ENCODE results near the gene CCDC171.

The CCDC171 gene

DNA sequence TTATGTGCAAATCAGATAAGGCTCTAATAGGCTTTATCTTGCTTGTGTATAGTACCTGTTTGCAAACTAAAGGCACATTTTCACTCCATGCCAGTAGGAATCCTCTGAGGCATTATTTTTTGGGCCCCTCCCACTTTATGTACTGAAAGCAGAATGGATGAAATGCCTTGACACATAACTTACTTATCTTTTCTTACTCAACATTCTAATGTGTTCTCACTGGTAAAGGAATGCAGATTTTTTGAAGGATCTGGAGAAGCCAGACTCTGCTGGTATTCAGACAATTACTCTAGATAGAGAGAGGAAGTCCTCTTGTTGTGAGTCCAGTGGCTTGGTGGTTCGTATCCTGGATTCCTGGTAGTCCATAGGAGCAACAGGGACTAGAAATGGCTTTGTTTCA is 336.7 kb downstream of the CCDC171 start:
- DNase-seq (ENCODE audit: low read depth), result no peak
- TF ChIP-seq, protein P1, sequence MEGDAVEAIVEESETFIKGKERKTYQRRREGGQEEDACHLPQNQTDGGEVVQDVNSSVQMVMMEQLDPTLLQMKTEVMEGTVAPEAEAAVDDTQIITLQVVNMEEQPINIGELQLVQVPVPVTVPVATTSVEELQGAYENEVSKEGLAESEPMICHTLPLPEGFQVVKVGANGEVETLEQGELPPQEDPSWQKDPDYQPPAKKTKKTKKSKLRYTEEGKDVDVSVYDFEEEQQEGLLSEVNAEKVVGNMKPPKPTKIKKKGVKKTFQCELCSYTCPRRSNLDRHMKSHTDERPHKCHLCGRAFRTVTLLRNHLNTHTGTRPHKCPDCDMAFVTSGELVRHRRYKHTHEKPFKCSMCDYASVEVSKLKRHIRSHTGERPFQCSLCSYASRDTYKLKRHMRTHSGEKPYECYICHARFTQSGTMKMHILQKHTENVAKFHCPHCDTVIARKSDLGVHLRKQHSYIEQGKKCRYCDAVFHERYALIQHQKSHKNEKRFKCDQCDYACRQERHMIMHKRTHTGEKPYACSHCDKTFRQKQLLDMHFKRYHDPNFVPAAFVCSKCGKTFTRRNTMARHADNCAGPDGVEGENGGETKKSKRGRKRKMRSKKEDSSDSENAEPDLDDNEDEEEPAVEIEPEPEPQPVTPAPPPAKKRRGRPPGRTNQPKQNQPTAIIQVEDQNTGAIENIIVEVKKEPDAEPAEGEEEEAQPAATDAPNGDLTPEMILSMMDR (IDR thresholded peaks at IDR 0.05; ENCODE audit: control insufficient read depth, extremely low read depth, insufficient read depth), result no peak
- H3K4me3 ChIP-seq (ENCODE audit: low read depth, low read length), result no peak overlapping the region

DNA sequence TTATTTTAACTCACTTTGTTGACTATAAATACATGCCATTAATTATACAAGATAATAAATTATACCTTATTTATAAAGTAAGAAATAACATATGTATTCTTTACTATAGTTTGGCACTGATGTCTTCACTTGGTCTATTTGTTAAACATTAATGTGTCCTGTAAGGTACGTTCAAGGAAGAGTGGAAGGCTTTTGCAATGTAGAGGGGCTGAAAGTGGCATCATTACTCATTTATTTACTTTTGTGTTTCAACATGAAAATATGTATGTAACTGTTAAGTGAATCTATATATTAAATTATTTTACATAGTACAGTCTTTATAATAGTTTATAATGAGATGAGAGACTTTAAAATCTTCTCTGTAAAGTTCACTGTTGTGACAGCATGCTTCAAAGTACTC is 348.7 kb downstream of the CCDC171 start:
- H3K4me3 ChIP-seq (ENCODE audit: low read depth, low read length), result no peak overlapping the region
- TF ChIP-seq, protein P1 (IDR thresholded peaks at IDR 0.05; ENCODE audit: control insufficient read depth, extremely low read depth, insufficient read depth), result no peak
- DNase-seq (ENCODE audit: low read depth), result no peak

DNA sequence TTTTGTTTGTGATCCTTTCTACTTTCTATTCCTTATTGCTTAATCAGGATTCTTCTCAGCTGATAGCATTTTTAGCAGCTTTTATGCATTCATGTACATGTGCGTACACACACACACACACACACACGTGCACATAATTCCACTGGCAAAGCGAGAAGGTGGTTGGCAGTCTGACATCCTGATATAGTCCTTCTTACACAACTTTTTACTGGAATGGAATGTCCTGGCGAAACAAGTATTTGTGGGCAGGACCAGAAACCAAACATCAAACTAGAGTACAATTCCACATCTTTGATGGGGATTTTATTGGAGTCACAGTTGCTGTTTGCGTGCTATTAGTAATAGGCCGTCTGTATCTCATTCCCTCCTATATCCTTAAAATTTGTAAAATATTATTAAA is 356.5 kb downstream of the CCDC171 start:
- H3K4me3 ChIP-seq (ENCODE audit: low read depth, low read length), result no peak overlapping the region
- TF ChIP-seq, protein P1 (IDR thresholded peaks at IDR 0.05; ENCODE audit: control insufficient read depth, extremely low read depth, insufficient read depth), result no peak
- no peak for DNase-seq (ENCODE audit: low read depth)

DNA sequence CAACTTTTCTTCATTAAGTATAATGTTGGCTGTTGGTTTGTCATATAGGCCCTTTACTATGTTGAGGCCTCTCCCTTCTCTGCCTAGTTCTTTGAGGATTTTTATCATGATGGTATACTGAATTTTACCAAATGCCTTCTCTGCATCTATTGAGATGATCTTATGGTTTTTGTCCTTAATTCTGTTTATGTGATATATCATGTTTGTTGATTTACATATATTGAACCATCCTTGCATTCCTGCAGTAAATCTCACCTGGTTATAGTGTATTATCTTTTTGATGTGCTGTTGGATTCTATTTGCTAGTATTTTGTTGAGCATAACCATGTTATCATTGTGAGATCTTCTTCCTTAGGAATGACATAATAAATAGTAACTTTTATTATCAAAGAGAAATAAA is 362.9 kb downstream of the CCDC171 start:
- no peak overlapping the region for H3K4me3 ChIP-seq (ENCODE audit: low read depth, low read length)
- TF ChIP-seq, protein P1 (IDR thresholded peaks at IDR 0.05; ENCODE audit: control insufficient read depth, extremely low read depth, insufficient read depth), result no peak
- DNase-seq (ENCODE audit: low read depth), result no peak

DNA sequence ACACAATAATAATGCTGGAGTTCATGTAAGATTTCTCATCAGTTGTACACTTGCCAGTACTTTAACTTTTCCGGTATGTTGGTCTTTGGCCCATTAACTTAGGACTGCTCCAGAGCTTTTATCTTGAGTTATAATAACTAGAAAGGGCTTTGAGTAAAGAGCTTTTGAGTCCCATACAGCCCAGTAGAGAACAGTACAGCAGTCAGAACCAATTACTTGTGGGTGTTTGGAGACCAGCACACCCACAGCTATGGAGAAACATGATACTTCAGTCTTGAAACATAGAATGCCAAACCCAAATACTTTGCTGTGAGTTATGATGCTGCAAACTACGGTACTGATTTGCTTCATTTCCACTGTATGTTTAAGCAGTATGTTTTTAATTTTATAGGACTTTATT is 374.3 kb downstream of the CCDC171 start:
- DNase-seq (ENCODE audit: low read depth), result no peak

DNA sequence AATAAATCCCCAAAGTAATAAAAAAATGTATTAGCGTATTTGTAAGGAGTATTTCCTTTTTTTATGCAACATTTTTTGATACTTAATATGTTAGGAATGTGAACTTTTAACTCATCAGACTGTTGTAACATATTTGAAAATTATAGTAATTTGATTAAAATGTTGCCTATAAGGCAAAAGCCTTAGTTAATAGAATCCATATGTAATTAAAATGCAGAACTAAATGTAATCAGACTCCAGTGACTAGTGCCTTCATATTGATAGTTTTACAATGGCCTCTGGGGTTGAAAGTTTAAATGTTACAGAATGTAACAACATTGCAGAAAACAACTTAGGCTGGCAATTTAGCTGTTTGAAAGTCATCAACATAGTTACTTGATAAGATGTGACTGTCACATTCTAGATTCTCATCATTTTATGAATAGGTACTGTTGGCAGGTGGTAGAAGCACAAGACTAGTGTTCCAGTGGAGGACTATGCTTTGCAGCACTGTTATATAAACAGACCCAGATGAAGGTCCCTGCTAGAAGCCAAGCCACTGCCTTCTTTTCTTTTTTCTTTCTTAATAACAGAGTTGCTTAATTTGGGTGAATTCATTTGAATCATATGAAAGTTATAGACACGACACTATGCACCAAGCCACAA is 382.9 kb downstream of the CCDC171 start:
- no peak overlapping the region for H3K4me3 ChIP-seq (ENCODE audit: low read depth, low read length)
- no peak for DNase-seq (ENCODE audit: low read depth)

More for the DNA sequence above, 374.3 kb downstream of the CCDC171 start:
- H3K4me3 ChIP-seq (ENCODE audit: low read depth, low read length), result no peak overlapping the region
- TF ChIP-seq, protein P1 (IDR thresholded peaks at IDR 0.05; ENCODE audit: control insufficient read depth, extremely low read depth, insufficient read depth), result no peak

More for the DNA sequence above, 382.9 kb downstream of the CCDC171 start:
- TF ChIP-seq, protein P1 (IDR thresholded peaks at IDR 0.05; ENCODE audit: control insufficient read depth, extremely low read depth, insufficient read depth), result no peak
